Stimulated activated effector memory CD8-positive, alpha-beta T cell treated with anti-CD3 and anti-CD28 coated beads, Interleukin-12 subunit alpha, Interleukin-12 subunit beta, amount 100 ng/mL, for 72 hours (primary cell): ENCODE data around the gene TSPAN31.
"Not testable (repeated sequence)": the region's sequence is repeated elsewhere in the genome, so short reads cannot be mapped to it uniquely, and the experiment has no call there.

Source experiments
- ATAC-seq: fragments of 150-1000 bp; cut with Tn5 transposase; 2 replicates; pipeline ENCODE4 v1.10.0; 2021
- DNase-seq, 2 donors: peaks; one replicate each; pipeline ENCODE4 v3.0.0; 2021 to 2022; ENCODE audit warnings: low spot score in 2 of 2
- H3K27ac Mint-ChIP-seq: one replicate; pipeline ENCODE4 v1.8.0; 2022; ENCODE audit warnings: mild to moderate bottlenecking, mixed read lengths
- H3K36me3 Mint-ChIP-seq: one replicate; pipeline ENCODE4 v1.8.0; 2022; ENCODE audit warnings: mild to moderate bottlenecking, mixed read lengths
- H3K4me1 Mint-ChIP-seq: one replicate; pipeline ENCODE4 v1.8.0; 2022; ENCODE audit warnings: mixed read lengths
- H3K4me3 Mint-ChIP-seq: one replicate; pipeline ENCODE4 v1.8.0; 2022; ENCODE audit warnings: mild to moderate bottlenecking, mixed read lengths
- H3K9me3 Mint-ChIP-seq: one replicate; pipeline ENCODE4 v1.8.0; 2022; ENCODE audit warnings: mixed read lengths

The TSPAN31 gene

DNA sequence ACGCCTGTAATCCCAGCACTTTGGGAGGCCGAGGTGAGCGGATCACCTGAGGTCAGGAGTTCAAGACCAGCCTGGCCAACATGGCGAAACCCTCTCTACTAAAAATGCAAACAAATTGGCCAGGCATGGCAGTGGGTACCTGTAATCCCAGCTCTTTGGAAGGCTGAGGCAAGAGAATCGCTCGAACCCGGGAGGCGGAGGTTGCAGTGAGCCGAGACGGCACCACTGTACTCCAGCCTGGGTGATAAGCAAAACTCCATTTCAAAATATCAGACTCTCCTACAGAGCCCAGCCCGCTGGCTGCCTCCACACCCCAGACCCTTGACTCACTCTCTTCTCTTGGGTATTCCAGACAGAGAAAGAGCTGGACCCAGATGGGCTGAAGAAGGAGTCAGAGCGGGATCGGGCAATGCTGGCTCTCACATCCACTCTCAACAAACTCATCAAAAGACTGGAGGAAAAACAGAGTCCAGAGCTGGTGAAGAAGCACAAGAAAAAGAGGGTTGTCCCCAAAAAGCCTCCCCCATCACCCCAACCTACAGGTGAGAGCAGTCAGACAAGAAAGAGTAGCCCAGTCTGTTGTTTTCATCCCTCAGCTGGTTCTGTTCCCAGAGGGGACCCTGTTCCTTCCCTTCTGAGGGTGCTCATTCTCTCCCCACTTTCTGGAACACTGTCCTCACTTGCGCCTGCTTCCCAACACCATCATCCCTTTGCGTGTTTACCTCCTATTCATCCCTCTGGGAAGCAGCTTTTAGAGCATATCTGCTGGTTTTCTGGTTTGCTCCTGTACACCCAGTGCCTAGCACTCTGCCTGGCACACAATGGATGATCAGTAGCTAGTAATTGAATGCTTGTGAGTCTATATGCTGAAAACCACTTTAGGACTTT is 26.0 kb upstream of the TSPAN31 start:
- Mint-ChIP-seq H3K4me1 (peaks cover 15% of the 10 kb centered on the region), H3K9me3 (no peaks in the 10 kb centered on the region), H3K27ac (peak overlapping the region; percentile 73), H3K36me3 (peaks cover 89% of the 10 kb centered on the region), H3K4me3 (no peak overlapping the region)
- DNase-seq = no peak
- no peak for ATAC-seq

- peaks cover 23% of the 10 kb centered on the region for H3K4me1 Mint-ChIP-seq
- DNase-seq (no peak), ATAC-seq (no peak)
- no peaks in the 10 kb centered on the region for H3K9me3 Mint-ChIP-seq
- no peak overlapping the region for H3K4me3 Mint-ChIP-seq
- peak overlapping the region; percentile 73 for H3K27ac Mint-ChIP-seq
- H3K36me3 Mint-ChIP-seq = peaks cover 89% of the 10 kb centered on the region
Measured at GRCh38 chr12:57719777-57720605, 24.8 kb upstream of the TSPAN31 start.

GRCh38 chr12:57720606-57721595 is 23.9 kb upstream of the TSPAN31 start:
- Mint-ChIP-seq H3K36me3 (peaks cover 86% of the 10 kb centered on the region), H3K27ac (peak overlapping the region; percentile 73), H3K4me1 (peaks cover 30% of the 10 kb centered on the region), H3K4me3 (no peak overlapping the region), H3K9me3 (no peaks in the 10 kb centered on the region)
- ATAC-seq = no peak
- DNase-seq = no peak

GRCh38 chr12:57721846-57722608 is 22.8 kb upstream of the TSPAN31 start:
- H3K4me3 Mint-ChIP-seq, H3K9me3 Mint-ChIP-seq, DNase-seq, ATAC-seq: not testable (repeated sequence)
- peaks cover 35% of the 10 kb centered on the region for H3K4me1 Mint-ChIP-seq
- H3K27ac Mint-ChIP-seq = peak overlapping the region; percentile 73
- peaks cover 86% of the 10 kb centered on the region for H3K36me3 Mint-ChIP-seq

DNA sequence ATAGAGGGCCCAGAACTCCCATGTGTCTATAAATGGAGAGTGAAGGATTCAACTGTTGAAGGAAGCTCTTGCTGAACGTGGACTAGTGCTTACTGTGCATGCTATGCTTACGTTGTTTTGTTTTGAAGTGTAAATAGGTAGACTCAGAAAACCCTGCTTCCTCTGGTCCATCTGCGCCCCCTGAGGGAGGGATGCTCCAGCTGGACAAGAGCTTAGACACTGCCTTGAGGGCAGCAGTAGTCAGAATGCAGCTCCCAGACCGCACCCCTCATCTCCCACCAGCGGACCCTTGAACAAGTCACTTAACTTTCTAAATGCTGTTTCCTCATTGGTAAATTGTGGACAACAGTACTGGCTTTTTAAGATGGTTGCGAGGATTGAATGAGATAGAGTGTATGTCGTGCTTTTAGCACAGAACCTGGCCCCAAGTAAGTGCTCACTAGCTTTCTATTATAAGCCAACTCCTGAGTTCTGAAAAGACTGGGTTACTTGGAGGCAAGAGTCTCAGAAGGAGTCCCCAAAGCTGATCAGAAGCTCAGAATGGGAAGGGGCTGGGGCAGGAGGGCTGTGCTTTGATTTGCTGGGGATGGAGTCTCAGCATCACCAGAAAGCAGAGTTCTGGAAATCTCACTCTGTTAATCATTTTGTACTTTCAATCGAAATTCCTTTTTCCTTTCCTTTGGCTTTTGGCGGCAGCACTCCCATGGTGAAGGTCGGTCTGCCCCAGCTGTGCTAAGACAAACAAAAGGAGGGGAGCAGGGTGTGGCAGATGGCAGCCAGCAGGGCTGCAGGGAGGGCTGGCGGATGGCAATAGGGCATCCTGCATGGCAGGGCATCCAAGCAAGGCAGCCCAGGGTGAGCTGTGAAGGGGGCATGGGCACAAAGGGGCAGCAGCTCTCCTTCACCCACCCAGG is 21.9 kb upstream of the TSPAN31 start:
- Mint-ChIP-seq H3K27ac (peak overlapping the region; percentile 83), H3K4me1 (peaks cover 39% of the 10 kb centered on the region), H3K36me3 (peaks cover 82% of the 10 kb centered on the region), H3K9me3 (no peaks in the 10 kb centered on the region), H3K4me3 (no peak overlapping the region)
- no peak for ATAC-seq
- DNase-seq = no peak

GRCh38 chr12:57723630-57723962 is 21.2 kb upstream of the TSPAN31 start:
- H3K9me3 Mint-ChIP-seq = no peaks in the 10 kb centered on the region
- ATAC-seq = no peak
- H3K4me3 Mint-ChIP-seq = no peak overlapping the region
- H3K36me3 Mint-ChIP-seq = peaks cover 82% of the 10 kb centered on the region
- H3K4me1 Mint-ChIP-seq = peaks cover 40% of the 10 kb centered on the region
- H3K27ac Mint-ChIP-seq = peak overlapping the region; percentile 83
- DNase-seq = no peak

- Mint-ChIP-seq H3K4me1 (peaks cover 37% of the 10 kb centered on the region), H3K36me3 (peaks cover 82% of the 10 kb centered on the region), H3K27ac (peak overlapping the region; percentile 83), H3K4me3 (no peak overlapping the region), H3K9me3 (no peaks in the 10 kb centered on the region)
- DNase-seq (no peak), ATAC-seq (no peak)
Measured at GRCh38 chr12:57724003-57724935, 20.6 kb upstream of the TSPAN31 start.

DNA sequence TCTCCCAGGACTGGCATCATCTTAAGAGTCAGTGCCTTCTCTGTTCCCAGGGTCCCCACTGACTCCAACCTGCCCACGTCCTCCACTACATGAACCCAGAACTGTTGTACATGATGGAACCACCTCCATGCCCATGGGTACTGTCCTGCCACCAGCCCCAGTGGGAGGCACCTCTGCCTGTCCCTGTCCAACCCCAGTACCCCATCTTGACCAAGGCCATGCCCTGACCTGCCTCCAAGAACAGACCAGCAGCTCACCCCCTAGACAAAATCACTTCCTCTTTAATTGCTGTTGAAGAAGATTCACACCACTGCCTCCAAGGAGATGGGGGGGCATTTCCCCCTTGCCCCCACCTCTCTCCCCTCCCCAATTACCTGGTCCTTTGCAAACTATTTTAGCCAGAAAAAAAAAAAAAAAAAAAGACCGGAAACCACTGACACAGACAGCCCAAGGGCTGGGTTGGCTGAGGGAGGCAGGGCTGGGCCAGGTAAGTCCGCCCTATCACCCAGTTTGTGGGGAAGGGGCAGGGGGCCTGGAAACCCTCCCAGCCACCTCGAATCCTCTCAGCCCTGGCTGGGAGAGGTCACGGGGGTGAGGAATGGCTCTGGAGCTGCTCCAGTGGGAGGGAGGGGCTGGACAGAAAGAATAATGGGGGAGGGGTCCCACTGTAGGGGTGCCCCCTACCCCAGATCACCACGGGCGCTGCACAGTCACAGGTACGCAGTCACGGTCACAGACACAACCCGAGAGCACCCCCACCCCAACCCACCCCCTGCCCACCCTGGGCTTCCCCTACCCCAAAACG is 19.7 kb upstream of the TSPAN31 start:
- H3K36me3 Mint-ChIP-seq = peaks cover 82% of the 10 kb centered on the region
- no peak for DNase-seq
- peaks cover 35% of the 10 kb centered on the region for H3K4me1 Mint-ChIP-seq
- H3K9me3 Mint-ChIP-seq = no peaks in the 10 kb centered on the region
- ATAC-seq = no peak
- H3K4me3 Mint-ChIP-seq = no peak overlapping the region
- peak overlapping the region; percentile 83 for H3K27ac Mint-ChIP-seq

- ATAC-seq (no peak), DNase-seq (no peak)
- H3K36me3 Mint-ChIP-seq = peaks cover 82% of the 10 kb centered on the region
- H3K4me3 Mint-ChIP-seq = peak overlapping the region; percentile 52
- H3K9me3 Mint-ChIP-seq = no peaks in the 10 kb centered on the region
- peaks cover 35% of the 10 kb centered on the region for H3K4me1 Mint-ChIP-seq
- H3K27ac Mint-ChIP-seq = peak overlapping the region; percentile 83
Measured at GRCh38 chr12:57725851-57726150, 19.0 kb upstream of the TSPAN31 start.

DNA sequence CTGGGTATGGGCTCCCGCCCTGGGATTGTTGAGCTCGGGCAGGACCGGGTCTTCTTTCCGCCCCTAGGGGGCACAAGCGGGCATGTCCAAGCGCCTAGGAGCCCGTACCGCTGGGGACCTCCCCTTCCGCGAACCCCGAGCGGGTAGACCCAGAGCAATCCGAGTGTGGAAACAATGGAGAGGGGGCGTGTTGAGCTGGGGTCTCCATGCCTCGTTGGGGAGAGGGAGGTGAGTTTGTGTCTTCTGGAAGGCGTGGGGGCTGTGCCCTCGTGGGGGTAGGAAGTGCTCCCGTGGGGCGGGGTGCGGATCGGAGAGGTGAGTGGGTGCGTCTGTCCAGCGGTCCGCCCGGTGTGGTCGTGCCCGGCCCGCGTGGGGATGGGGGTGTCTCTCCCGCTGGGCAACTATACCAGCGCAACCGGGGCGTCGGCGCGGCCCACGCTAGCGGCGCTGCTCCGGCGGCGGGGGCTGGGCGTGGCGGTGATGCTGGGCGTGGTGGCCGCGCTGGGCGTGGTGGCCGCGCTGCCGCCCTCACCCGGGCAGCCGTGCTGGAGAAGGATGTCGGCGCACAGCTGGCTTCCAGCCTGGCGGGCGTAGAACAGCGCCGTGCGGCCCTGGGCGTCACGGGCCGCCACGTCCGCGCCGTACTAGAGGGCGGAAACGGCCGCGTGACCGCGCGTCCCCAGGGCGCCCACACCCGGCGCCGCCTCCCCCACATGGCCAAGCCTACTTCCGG is 18.5 kb upstream of the TSPAN31 start:
- Mint-ChIP-seq H3K4me1 (peaks cover 35% of the 10 kb centered on the region), H3K36me3 (peaks cover 82% of the 10 kb centered on the region), H3K27ac (peak overlapping the region; percentile 83), H3K4me3 (peak overlapping the region; percentile 52), H3K9me3 (no peaks in the 10 kb centered on the region)
- DNase-seq (no peak), ATAC-seq (peak; percentile 34)

DNA sequence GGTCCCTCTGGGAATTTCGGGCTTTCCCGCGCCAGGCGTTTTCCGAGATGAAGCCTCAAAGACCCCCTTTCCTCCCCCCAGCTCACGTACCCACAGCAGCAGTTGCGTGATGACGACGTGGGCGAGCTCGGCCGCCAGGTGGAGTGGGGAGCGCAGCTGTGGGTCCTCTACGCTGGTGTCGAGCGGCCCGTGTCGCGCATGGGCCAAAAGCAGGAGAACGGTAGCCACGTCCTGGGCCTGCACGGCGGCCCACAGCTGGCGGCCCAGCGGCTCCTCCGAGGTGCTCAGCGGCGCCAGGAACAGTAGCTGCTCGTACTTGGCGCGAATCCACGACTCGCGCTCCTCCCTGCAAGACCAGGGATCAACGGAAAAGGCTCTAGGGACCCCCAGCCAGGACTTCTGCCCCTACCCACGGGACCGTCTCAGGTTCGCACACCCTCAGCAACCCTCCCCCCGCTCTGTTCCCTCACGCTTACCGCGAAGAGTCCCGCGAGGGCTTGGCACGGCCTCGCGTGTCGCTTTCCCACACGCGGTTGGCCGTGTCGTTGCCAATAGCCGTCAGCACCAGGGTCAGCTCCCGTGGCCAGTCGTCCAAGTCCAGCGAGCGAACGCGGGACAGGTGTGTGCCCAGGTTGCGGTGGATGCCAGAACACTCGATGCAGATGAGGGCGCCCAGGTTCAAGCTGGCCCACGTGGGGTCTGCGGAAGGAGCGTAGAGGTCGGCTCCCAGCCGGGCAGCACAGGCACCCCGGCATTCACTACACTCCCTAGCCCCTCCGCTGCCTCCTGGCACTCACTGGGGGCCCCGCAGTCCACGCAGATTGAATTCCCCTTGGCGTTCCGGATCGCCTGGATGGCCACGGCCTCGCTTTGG is 17.7 kb upstream of the TSPAN31 start:
- H3K9me3 Mint-ChIP-seq = no peaks in the 10 kb centered on the region
- DNase-seq (no peak), ATAC-seq (no peak)
- H3K4me3 Mint-ChIP-seq = no peak overlapping the region
- peaks cover 28% of the 10 kb centered on the region for H3K4me1 Mint-ChIP-seq
- no peak overlapping the region for H3K27ac Mint-ChIP-seq
- peaks cover 82% of the 10 kb centered on the region for H3K36me3 Mint-ChIP-seq
